Stimulated activated CD8-positive, alpha-beta memory T cell treated with anti-CD3 and anti-CD28 coated beads, Interleukin-12 subunit alpha, Interleukin-12 subunit beta, amount 100 ng/mL, for 24 hours (primary cell): ENCODE measurements around the gene OGFOD1.
"Not testable (repeated sequence)": the region's sequence is repeated elsewhere in the genome, so short reads cannot be mapped to it uniquely, and the experiment has no call there.

Source experiments
- DNase-seq: peaks from one replicate; pipeline ENCODE4 v3.0.0-alpha.2; 2020; ENCODE audit errors: extremely low read depth

OGFOD1 gene

DNA sequence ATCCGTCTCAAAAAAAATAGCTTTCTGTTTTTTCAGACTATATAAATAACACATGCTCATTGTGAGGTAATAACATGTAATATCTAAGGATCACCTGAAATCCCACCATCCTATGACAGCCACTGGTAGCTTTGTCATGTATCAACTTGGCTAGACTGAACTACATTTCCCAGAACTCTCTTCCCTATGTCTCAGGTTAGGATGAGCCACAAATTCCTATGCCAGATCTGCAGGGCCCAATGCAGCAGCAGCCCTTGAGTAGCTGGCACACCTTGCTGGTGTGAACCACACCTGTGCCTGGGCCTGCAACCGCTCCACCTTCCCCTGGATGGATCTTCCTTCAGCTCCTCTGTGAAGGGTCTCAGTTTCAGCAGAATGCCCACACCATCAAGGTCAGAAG is 28.1 kb downstream of the OGFOD1 start:
- DNase-seq = no peak

GRCh38 chr16:56480776-56481467 is 29.6 kb downstream of the OGFOD1 start:
- DNase-seq = no peak

DNA sequence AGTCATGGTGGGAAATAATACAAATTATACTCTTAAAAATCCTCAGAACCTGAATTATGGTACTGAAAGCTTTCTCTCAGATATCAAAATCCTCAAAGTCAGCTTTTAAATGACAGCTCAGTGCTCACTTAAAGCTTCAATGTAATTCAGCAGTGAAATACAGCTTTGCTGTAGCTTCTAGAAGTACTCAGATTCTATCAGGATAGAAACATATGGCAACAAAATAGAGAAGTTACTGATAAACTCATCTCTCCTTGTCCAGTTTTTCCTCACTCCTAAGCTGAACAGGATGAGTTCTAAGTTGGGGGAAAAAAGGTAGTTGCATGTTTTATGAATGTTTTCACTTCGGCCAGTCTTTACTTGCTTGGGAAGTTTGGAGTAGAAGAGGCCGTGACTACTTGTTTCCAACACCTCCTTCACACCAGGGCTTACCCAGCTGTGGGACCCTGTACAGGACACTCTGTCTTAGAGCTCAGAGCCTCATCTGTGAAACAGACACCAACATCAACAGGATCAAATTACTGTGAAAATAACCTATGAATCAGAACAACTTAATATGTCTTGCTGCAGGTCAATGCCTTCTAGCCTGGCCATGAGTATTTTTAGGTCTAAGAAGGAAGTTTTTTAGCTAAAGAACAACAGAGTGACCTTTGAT is 30.2 kb downstream of the OGFOD1 start:
- no peak for DNase-seq

- DNase-seq = no peak
Observed at GRCh38 chr16:56482683-56483236, 31.4 kb downstream of the OGFOD1 start.

GRCh38 chr16:56483394-56483793 is 32.0 kb downstream of the OGFOD1 start:
- no peak for DNase-seq

GRCh38 chr16:56488035-56488434 is 36.7 kb downstream of the OGFOD1 start:
- DNase-seq = no peak

DNA sequence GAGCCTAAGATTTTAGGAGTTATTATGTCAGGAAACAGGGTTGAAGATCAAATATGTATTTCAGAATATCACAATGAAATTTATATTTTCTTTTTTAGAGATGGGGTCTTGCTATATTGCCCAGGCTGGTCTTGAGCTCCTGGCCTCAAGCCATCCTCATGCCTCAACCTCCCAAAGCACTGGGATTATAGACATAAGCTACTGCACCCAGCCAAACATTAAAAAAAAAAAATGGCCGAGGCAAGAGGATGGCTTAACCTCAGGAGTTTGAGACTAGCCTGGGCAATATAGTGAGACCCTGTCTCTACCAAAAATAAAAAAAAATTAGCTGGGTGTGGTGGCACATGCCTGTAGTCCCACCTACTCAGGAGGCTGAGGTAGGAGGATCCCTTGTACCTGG is 37.5 kb downstream of the OGFOD1 start:
- DNase-seq = not testable (repeated sequence)

DNA sequence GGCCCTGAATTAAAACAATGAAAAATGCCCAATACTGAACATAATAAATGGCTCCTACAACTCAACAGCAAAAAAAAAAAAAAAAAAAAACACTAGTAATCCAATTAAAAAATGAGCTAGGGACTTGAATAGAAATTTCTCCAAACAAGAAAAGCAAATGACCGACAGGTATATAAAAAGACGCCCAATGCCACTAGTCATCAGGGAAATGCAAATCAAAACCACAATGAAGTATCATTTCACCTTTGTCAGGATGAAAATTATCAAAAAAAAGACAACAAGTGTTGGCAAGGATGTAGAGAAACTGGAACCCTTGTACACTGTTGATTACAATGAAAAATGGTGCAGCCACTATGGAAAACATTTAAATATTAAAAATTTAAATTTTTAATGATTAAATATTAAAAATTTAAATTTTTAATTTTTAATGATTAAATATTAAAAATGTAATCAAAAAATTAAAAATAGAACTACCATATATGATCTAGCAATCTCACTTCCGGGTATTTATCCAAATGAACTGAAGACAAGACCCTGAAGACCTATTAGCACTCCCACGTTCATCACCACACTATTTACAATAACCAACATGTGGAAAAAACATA is 40.4 kb downstream of the OGFOD1 start:
- no peak for DNase-seq

DNA sequence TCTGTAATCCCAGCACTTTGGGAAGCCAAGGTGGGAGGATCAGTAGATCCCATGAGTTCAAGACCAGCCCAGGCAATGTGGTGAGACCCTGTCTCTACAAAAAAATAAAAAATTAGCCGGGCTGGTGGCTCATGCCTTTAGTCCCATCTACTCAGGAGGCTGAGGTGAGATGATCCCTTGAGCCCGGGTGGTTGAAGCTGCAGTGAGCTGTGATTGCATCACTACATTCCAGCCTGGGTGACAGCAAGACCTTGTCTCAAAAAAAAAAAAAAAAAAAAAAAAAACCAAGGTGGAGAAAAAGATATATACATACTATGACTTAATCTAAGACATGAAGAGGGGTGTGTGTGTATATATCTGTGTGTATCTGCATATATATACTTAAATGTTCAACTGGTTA is 41.8 kb downstream of the OGFOD1 start:
- no peak for DNase-seq

DNA sequence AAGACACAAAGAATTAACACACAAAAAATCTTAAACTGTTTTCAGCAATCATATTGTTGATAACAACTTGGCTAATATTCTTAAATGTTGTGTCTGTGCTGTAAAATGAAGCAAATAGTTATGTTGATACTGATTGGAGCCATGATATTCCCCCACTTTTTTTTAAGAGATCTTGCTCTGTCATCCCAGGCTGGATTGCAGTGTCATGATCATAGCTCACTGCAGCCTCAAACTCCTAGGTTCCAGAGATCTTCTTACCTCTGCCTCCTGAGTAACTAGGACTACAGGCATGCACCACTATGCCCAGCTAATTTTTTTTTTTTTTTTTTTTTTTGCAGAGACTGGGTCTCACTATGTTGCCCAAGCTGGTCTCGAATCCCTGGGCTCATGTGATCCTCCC is 42.5 kb downstream of the OGFOD1 start:
- no peak for DNase-seq

- DNase-seq = no peak
Observed at GRCh38 chr16:56505181-56505580, 53.8 kb downstream of the OGFOD1 start.

- no peak for DNase-seq
Observed at GRCh38 chr16:56506941-56507340, 55.6 kb downstream of the OGFOD1 start.

- DNase-seq = no peak
Observed at GRCh38 chr16:56510544-56510943, 59.2 kb downstream of the OGFOD1 start.

GRCh38 chr16:56512025-56512424 is 60.7 kb downstream of the OGFOD1 start:
- DNase-seq = no peak

- no peak for DNase-seq
Observed at GRCh38 chr16:56513091-56513490, 61.7 kb downstream of the OGFOD1 start.

DNA sequence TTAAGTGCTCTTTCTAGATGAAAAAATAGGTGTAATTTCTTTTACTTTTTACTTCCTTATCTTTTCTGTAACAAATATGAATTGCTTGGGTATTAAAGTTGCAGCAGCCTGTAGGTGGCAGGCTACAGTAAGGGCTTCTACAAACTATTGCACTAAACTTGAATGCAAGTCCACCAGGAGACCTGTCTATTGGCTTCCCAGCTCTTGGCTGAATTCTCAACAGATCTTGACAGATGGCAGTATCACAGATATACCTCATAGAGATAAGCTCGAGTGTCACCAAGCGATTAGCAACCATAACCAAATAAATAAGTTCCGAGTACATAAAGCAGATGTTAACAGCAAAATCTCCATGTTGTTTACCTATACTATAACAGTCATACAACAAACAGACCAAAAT is 62.6 kb downstream of the OGFOD1 start:
- no peak for DNase-seq

- DNase-seq = no peak
Observed at GRCh38 chr16:56514845-56515244, 63.5 kb downstream of the OGFOD1 start.

GRCh38 chr16:56515665-56516064 is 64.3 kb downstream of the OGFOD1 start:
- DNase-seq = no peak

GRCh38 chr16:56517206-56517605 is 65.9 kb downstream of the OGFOD1 start:
- no peak for DNase-seq

DNA sequence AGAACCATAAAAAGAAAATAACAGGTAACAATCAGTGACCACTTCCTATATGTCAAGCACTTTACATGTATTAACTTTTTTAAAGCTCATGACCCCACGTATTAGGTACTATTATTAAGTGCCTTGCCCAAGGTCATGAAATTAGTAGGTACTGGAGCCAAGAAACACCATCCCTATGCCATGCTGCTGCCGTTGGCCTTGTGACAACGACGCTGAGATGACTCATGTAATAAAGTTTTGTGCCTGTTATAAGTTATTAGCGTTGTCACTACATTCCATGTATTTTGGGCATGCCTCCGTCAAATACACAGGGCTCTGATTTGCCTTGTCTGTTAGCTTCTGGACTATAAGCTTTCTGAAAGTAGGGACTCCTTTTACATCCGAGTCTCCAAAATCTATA is 67.1 kb downstream of the OGFOD1 start:
- DNase-seq = no peak

DNA sequence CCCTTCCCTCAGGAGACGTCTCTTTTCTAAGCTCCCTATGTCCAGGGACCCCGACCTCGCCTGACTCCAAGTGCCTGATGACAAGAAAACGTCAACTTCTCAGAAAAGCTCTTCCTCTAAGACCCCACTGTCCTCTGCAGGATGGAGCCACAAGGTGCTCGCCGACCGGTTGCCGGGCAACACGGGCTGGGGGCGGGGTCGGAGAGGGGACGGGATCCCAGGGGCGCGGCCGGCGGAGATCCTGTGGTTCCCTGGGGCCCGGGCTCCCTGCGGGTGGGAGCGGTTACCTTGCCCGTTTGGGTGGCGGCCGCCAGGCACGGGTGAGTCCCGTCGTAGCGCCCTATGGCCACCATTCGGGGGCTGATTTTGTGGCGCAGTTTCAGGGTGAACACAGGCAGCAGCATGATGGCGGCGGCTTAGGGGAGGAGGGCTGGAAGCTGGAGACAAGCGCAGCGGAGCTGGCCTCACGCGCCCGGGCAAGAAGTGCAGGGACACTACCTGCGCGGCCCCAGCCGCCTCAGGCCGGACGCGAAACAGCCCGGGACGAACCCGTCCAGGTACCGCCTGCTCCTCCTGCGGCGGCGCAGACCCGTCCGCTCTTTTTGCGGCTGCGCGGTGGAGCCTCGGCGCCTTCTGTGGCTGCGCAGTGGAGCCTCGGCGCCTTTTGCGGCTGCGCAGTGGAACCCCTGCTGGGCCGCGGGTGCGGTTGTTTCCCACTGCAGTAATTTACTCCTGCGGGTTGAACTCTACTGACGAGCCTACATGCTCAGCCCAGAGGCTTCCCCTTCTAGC is 68.3 kb downstream of the OGFOD1 start, which contains the start of gene BBS2:
Gene BBS2, minus strand, starts transcription at position 566 of the 792 bp plus-strand sequence. Its CDS starts 162 bp downstream, at position 404.
- DNase-seq = peak; percentile 73

DNA sequence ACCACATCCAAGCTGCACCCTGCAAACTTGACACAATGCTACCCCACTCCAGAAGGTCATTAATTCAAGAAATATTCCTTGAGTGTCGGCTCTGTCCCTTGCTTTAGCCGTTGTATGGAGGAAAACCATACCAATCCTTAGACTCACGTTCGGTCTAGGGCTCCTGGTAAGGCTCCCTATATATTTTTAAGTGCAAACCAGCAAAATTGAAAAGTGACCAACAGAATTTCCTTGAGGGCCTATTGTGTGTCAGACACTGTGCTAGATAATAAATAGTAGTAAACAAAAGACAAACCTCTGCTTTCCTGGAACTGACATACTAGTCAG is 68.9 kb downstream of the OGFOD1 start:
- no peak for DNase-seq
